ENCODE data around the gene PTPRN2.

- TF ChIP-seq CTCF (IDR thresholded peaks at IDR 0.05 in 2 of 3, conservative IDR thresholded peaks at IDR 0.05 in 1 of 3; ENCODE audit: borderline replicate concordance in 1 of 3, insufficient read depth in 1 of 3, low read depth in 2 of 3, low read length in 2 of 3) (no peak), EZH2phosphoT487 (IDR thresholded peaks at IDR 0.05; ENCODE audit: borderline replicate concordance) (no peak), POLR2AphosphoS5 (IDR thresholded peaks at IDR 0.05; ENCODE audit: low read depth, low read length) (no peak), ZFX (IDR thresholded peaks at IDR 0.05) (no peak), EZH2 (IDR thresholded peaks at IDR 0.05) (no peak), ELF1 (IDR thresholded peaks at IDR 0.05; ENCODE audit: borderline replicate concordance, low read depth) (no peak)
Measured at GRCh38 chr7:158613481-158613880, 25.9 kb upstream of the PTPRN2 start.
